Vagina (tissue), 2 donors: ENCODE data around the gene CACNB2.

Experiments used
- POLR2A ChIP-seq, 2 donors: fragments of 450-650 bp; IDR thresholded peaks; one replicate each; pipeline ENCODE4 v1.6.1; 2017; ENCODE audit warnings: antibody characterized with exemption in 2 of 2, mild to moderate bottlenecking in 2 of 2, moderate library complexity in 2 of 2
- POLR2AphosphoS5 ChIP-seq, 2 donors: sonication (generic); formaldehyde crosslinking; IDR thresholded peaks; one replicate each; pipeline ENCODE4 v1.9.0; 2017; ENCODE audit warnings: antibody characterized with exemption in 2 of 2, mild to moderate bottlenecking in 2 of 2, low read depth in 1 of 2; ENCODE audit not compliant: insufficient read depth in 1 of 2
- TF ChIP-seq, protein P1 (sequence below), 3 experiments: fragments of 450-650 bp in 2 of 3; fragments of 200-600 bp in 1 of 3; sonication (generic) in 1 of 3; IDR thresholded peaks; one replicate each; pipeline ENCODE4 v1.5.1; 2017 to 2019; ENCODE audit warnings: antibody characterized with exemption in 3 of 3, mild to moderate bottlenecking in 2 of 3, moderate library complexity in 2 of 3

GRCh38 chr10:18565006-18565405 is 424.8 kb downstream of the CACNB2 start:
- TF ChIP-seq, protein P1, sequence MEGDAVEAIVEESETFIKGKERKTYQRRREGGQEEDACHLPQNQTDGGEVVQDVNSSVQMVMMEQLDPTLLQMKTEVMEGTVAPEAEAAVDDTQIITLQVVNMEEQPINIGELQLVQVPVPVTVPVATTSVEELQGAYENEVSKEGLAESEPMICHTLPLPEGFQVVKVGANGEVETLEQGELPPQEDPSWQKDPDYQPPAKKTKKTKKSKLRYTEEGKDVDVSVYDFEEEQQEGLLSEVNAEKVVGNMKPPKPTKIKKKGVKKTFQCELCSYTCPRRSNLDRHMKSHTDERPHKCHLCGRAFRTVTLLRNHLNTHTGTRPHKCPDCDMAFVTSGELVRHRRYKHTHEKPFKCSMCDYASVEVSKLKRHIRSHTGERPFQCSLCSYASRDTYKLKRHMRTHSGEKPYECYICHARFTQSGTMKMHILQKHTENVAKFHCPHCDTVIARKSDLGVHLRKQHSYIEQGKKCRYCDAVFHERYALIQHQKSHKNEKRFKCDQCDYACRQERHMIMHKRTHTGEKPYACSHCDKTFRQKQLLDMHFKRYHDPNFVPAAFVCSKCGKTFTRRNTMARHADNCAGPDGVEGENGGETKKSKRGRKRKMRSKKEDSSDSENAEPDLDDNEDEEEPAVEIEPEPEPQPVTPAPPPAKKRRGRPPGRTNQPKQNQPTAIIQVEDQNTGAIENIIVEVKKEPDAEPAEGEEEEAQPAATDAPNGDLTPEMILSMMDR (IDR thresholded peaks at IDR 0.05), result no peak
- no peak for TF ChIP-seq POLR2A (IDR thresholded peaks at IDR 0.05)
- no peak for TF ChIP-seq POLR2AphosphoS5 (IDR thresholded peaks at IDR 0.05; ENCODE audit: insufficient read depth in 1 of 2, low read depth in 1 of 2)
